ENCODE results near the gene HDAC9.

DNA sequence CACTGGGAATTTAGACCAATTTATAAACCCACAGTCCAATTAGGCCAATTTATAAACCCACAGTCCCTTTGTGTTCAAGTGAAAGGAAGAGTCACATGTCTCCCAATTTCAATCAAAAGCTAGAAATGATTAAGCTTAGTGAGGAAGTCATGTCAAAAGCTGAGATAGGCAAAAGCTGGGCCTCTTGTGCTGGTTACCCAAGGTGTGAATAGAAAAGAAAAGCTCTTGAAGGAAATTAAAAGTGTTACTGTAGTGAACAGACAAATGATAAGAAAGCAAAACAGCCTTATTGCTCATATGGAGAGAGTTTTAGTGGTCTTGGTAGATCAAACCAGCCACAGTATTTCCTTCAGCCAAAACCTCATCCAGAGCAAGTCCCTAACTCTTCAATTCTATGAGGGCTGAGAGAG lies 245.0 kb downstream of the HDAC9 start:
- no peak for TF ChIP-seq ZNF274 (IDR thresholded peaks at IDR 0.05; ENCODE audit: low read depth, low read length)
- TF ChIP-seq SUZ12 (IDR thresholded peaks at IDR 0.05; ENCODE audit: extremely low read depth, insufficient read depth, insufficient read length) = no peak
